K562 (cell line): ENCODE measurements around the gene ZBTB20.

Source experiments
- CC2D1A ChIP-seq: fragments of 450-650 bp; IDR thresholded peaks from 2 replicates; pipeline ENCODE4 v1.6.1; 2017; ENCODE audit warnings: mild to moderate bottlenecking
- CHAMP1 ChIP-seq: fragments of 450-650 bp; IDR thresholded peaks from 2 replicates; pipeline ENCODE4 v1.6.1; 2016; ENCODE audit warnings: mild to moderate bottlenecking
- CREB1 ChIP-seq, 2 experiments: sonication (generic) in 1 of 2; formaldehyde crosslinking in 1 of 2; IDR thresholded peaks; 2 replicates each; pipeline versions ENCODE4 v1.6.1 to v1.8.0; 2012 to 2022; ENCODE audit warnings: inconsistent platforms in 1 of 2, mild to moderate bottlenecking in 1 of 2, missing genetic modification reagents in 1 of 2, moderate library complexity in 1 of 2
- GTF2E2 ChIP-seq: fragments of 200-800 bp; sonication (Bioruptor generic); IDR thresholded peaks from 2 replicates; pipeline ENCODE4 v1.6.1; 2016; ENCODE audit warnings: missing genetic modification characterization, missing compliant biosample characterization
- HMG20A ChIP-seq: fragments of 450-650 bp; formaldehyde crosslinking; conservative IDR thresholded peaks from 2 replicates; pipeline ENCODE4 v1.4.0; 2020; ENCODE audit warnings: mild to moderate bottlenecking, mixed read lengths
- KHSRP ChIP-seq: fragments of 450-650 bp; IDR thresholded peaks from 2 replicates; pipeline ENCODE4 v1.6.1; 2017
- LEF1 ChIP-seq: fragments of 450-650 bp; IDR thresholded peaks from 2 replicates; pipeline ENCODE4 v1.6.1; 2016; ENCODE audit warnings: mild to moderate bottlenecking
- MAX ChIP-seq: sonication (generic); formaldehyde crosslinking; IDR thresholded peaks from 2 replicates; pipeline ENCODE4 v1.9.0; 2022; ENCODE audit warnings: mild to moderate bottlenecking, missing genetic modification reagents
- MCM2 ChIP-seq: fragments of 450-650 bp; IDR thresholded peaks from 2 replicates; pipeline ENCODE4 v1.6.1; 2017; ENCODE audit warnings: low read depth, mild to moderate bottlenecking
- POLR2A ChIP-seq: fragments of 450-650 bp; conservative IDR thresholded peaks from 2 replicates; pipeline ENCODE4 v1.6.1; 2016
- ZFP30 ChIP-seq: fragments of 250-450 bp; sonication (Bioruptor Pico); IDR thresholded peaks from 2 replicates; pipeline ENCODE4 v1.8.0; 2022; ENCODE audit warnings: moderate library complexity, mild to moderate bottlenecking, inconsistent platforms, borderline replicate concordance
- TF ChIP-seq, protein P1 (sequence below): fragments of 250-450 bp; sonication (Bioruptor Pico); IDR thresholded peaks from 2 replicates; pipeline ENCODE4 v1.5.0; 2021
- TF ChIP-seq, protein P2 (sequence below): sonication (generic); formaldehyde crosslinking; IDR thresholded peaks from 2 replicates; pipeline ENCODE4 v1.8.1; 2023; ENCODE audit warnings: mild to moderate bottlenecking, missing genetic modification reagents

DNA sequence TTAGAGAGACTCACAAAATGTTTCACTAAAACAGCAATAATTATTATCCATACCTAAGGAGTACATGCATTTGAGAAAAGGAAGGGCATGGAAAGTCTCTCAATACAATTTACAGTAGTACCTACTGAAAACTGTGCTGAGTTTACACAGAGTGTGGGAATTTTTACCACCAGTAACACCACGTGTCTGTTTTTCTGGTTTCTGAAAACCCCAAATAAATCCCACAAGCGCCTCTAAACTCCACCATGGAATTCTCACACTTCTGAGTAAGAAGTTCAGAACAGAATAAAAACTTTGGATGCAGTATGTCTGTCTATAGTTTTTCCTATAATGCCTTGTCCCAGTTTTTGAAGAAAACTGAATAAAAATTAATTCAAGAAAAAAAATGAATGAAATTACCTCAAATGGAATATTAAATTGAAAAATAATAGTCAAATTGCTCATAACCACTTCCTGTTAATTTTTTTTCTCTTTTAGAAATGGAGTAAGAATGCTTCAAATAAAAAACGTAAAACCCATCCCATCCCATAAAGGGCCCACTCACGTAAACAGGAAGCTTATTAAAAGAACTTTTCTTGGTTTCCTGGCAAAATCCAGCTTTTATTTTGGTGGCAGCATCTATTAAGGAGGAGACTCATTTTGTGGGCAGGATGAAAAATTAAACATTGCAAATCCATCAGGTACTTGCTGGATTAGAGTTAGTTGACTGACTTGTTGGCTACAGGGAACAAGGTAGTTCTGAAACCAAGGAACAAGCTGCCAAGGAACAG lies 475.2 kb downstream of the ZBTB20 start:
- TF ChIP-seq ZFP30 (CRISPR knock-in tag) (no peak), MAX (no peak), POLR2A (no peak), CREB1 (IDR thresholded peaks at IDR 0.05) (no peak), CREB1 (CRISPR knock-in tag; IDR thresholded peaks at IDR 0.05) (no peak), CC2D1A (no peak), KHSRP (no peak), MCM2 (no peak), CHAMP1 (no peak), GTF2E2 (tag) (no peak), HMG20A (CRISPR knock-in tag) (no peak), LEF1 (no peak)
- TF ChIP-seq, protein P1, sequence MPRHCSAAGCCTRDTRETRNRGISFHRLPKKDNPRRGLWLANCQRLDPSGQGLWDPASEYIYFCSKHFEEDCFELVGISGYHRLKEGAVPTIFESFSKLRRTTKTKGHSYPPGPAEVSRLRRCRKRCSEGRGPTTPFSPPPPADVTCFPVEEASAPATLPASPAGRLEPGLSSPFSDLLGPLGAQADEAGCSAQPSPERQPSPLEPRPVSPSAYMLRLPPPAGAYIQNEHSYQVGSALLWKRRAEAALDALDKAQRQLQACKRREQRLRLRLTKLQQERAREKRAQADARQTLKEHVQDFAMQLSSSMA (CRISPR knock-in tag): no peak
- TF ChIP-seq, protein P2, sequence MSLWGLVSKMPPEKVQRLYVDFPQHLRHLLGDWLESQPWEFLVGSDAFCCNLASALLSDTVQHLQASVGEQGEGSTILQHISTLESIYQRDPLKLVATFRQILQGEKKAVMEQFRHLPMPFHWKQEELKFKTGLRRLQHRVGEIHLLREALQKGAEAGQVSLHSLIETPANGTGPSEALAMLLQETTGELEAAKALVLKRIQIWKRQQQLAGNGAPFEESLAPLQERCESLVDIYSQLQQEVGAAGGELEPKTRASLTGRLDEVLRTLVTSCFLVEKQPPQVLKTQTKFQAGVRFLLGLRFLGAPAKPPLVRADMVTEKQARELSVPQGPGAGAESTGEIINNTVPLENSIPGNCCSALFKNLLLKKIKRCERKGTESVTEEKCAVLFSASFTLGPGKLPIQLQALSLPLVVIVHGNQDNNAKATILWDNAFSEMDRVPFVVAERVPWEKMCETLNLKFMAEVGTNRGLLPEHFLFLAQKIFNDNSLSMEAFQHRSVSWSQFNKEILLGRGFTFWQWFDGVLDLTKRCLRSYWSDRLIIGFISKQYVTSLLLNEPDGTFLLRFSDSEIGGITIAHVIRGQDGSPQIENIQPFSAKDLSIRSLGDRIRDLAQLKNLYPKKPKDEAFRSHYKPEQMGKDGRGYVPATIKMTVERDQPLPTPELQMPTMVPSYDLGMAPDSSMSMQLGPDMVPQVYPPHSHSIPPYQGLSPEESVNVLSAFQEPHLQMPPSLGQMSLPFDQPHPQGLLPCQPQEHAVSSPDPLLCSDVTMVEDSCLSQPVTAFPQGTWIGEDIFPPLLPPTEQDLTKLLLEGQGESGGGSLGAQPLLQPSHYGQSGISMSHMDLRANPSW: no peak
